GM12864 (cell line): ENCODE measurements around the gene STK32B.

Experiments
- DNase-seq: peaks from one replicate; pipeline ENCODE4 v3.0.0-alpha.2; 2011; ENCODE audit warnings: low read depth
- H3K4me3 ChIP-seq: 2 replicates; pipeline ENCODE4 v1.5.1; 2011; ENCODE audit warnings: mild to moderate bottlenecking, low read depth, low read length, control low read depth
- CTCF ChIP-seq: IDR thresholded peaks from 2 replicates; pipeline ENCODE4 v1.5.1; 2011; ENCODE audit warnings: low read depth, mild to moderate bottlenecking, moderate library complexity, low read length, control low read depth, inconsistent platforms; ENCODE audit errors: missing control alignments

STK32B gene

DNA sequence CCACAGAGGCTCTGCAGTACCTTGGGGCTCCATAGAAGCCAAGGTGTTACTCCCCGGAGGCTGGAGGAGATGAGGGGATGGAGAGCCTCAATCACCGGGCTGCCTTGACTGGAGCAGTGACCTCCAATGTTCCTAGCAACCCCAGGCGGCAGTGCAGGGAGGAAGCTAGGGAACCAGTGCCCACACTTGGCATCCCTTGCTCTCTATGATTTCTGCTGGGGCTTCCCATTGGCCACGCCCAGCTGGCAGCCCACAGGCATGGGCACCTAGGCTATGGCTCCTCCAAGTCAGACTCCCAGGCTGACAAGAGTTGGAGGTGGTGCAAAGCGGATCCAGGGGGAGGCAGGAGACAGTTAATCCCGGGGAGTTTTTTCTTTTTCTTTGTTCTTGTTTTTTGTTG is 427.4 kb downstream of the STK32B start:
- no peak for TF ChIP-seq CTCF
- H3K4me3 ChIP-seq, result no peak overlapping the region
- DNase-seq, result no peak

GRCh38 chr4:5479518-5480060 is 428.3 kb downstream of the STK32B start:
- DNase-seq, result no peak
- H3K4me3 ChIP-seq, result no peak overlapping the region
- TF ChIP-seq CTCF, result no peak

- no peak for TF ChIP-seq CTCF
- H3K4me3 ChIP-seq, result no peak overlapping the region
- DNase-seq, result no peak
Observed at GRCh38 chr4:5488413-5488812, 437.1 kb downstream of the STK32B start.

GRCh38 chr4:5489260-5489659 is 438.0 kb downstream of the STK32B start:
- no peak for DNase-seq
- H3K4me3 ChIP-seq, result no peak overlapping the region
- no peak for TF ChIP-seq CTCF

DNA sequence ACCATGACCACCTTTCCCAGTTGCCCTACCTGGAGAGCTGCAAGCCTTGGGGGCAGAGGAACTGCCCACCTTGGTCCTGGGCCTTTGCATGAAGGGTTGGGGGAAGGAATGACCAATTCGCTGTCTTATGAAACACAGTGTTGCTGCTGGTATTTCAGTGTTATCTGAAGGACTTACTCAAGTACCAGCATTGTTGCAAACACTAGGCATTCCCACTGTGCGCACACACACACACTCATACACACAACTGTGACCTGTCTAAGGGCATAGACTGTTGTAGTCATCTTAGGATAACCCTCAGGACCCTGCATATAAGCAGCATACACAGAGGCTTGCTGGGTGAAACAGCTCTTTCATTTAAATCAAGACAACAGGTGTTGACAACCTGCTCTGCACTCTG is 446.2 kb downstream of the STK32B start:
- no peak for TF ChIP-seq CTCF
- DNase-seq, result no peak
- H3K4me3 ChIP-seq, result no peak overlapping the region

GRCh38 chr4:5500165-5500564 is 448.9 kb downstream of the STK32B start:
- no peak overlapping the region for H3K4me3 ChIP-seq
- no peak for TF ChIP-seq CTCF
- no peak for DNase-seq

GRCh38 chr4:5503336-5503936 is 452.2 kb downstream of the STK32B start:
- TF ChIP-seq CTCF, result no peak
- DNase-seq, result no peak
- no peak overlapping the region for H3K4me3 ChIP-seq
